ENCODE results near the gene ETNK1. TPM values are rescaled to one million over a fixed set of nuclear protein-coding genes. Genes with fewer than 3 reads are reported as not detected.

Gene ETNK1
- polyA plus RNA-seq, 1 experiment, result 22.8 TPM

GRCh38 chr12:22624548-22624869 lies 462 bp upstream of the ETNK1 start:
- DNase-seq (ENCODE audit: low read depth, low spot score), result no peak
- Histone ChIP-seq H3K27me3 (ENCODE audit: control insufficient read depth, insufficient read depth, low read length) (no peaks in the 10 kb centered on the region), H3K4me3 (ENCODE audit: low read depth, low read length) (peak overlapping the region; percentile 92), H3K27ac (ENCODE audit: low read depth, low read length) (peak overlapping the region; percentile 90), H3K9me3 (ENCODE audit: control insufficient read depth, insufficient read depth, low read length) (no peaks in the 10 kb centered on the region)
- no peak for TF ChIP-seq CTCF (IDR thresholded peaks at IDR 0.05; ENCODE audit: low read depth, low read length)
- CTCF ChIA-PET, result interaction anchor here (0.6 to 1.7 kb wide), 5 partner anchors 8 to 284 kb away, joined by 3 to 5 read pairs (median 4); partner anchors contain the start of gene C2CD5
- POLR2A ChIA-PET, result interaction anchor here (1.0 to 1.7 kb wide), 2 partner anchors 80 to 541 kb away, joined by 11 to 23 read pairs; partner anchors contain the start of gene C2CD5

GRCh38 chr12:22625762-22626294 lies 857 bp downstream of the ETNK1 start:
- no peak for TF ChIP-seq CTCF (IDR thresholded peaks at IDR 0.05; ENCODE audit: low read depth, low read length)
- POLR2A ChIA-PET, result interaction anchor here (0.7 kb wide), 1 partner anchor 1188 kb away, joined by 3 read pairs; no protein-coding TSS in a partner anchor

GRCh38 chr12:22626406-22626805 lies 1.4 kb downstream of the ETNK1 start:
- Histone ChIP-seq H3K4me3 (ENCODE audit: low read depth, low read length) (peak overlapping the region; percentile 92), H3K27me3 (ENCODE audit: control insufficient read depth, insufficient read depth, low read length) (no peaks in the 10 kb centered on the region), H3K27ac (ENCODE audit: low read depth, low read length) (no peak overlapping the region), H3K9me3 (ENCODE audit: control insufficient read depth, insufficient read depth, low read length) (no peaks in the 10 kb centered on the region)
- no peak for TF ChIP-seq CTCF (IDR thresholded peaks at IDR 0.05; ENCODE audit: low read depth, low read length)
- CTCF ChIA-PET, result no interaction called here
- POLR2A ChIA-PET, result no interaction called here
- no peak for DNase-seq (ENCODE audit: low read depth, low spot score)

More at GRCh38 chr12:22625762-22626294, 857 bp downstream of the ETNK1 start:
- CTCF ChIA-PET, result no interaction called here
- Histone ChIP-seq H3K9me3 (ENCODE audit: control insufficient read depth, insufficient read depth, low read length) (no peaks in the 10 kb centered on the region), H3K4me3 (ENCODE audit: low read depth, low read length) (peak overlapping the region; percentile 92), H3K27me3 (ENCODE audit: control insufficient read depth, insufficient read depth, low read length) (no peaks in the 10 kb centered on the region), H3K27ac (ENCODE audit: low read depth, low read length) (peak overlapping the region; percentile 90)
- no peak for DNase-seq (ENCODE audit: low read depth, low spot score)

GRCh38 chr12:22627371-22627770 lies 2.4 kb downstream of the ETNK1 start:
- ChIA-PET POLR2A (interaction anchor here (0.6 to 1.6 kb wide), 2 partner anchors 9 to 83 kb away, joined by 3 to 5 read pairs; partner anchors contain the start of gene C2CD5), CTCF (interaction anchor here (0.6 to 2.5 kb wide), 2 partner anchors 57 to 168 kb away, joined by 3 to 8 read pairs; no protein-coding TSS in a partner anchor)
- TF ChIP-seq CTCF (IDR thresholded peaks at IDR 0.05; ENCODE audit: low read depth, low read length), result no peak
- DNase-seq (ENCODE audit: low read depth, low spot score), result no peak
- no peaks in the 10 kb centered on the region for H3K9me3 ChIP-seq (ENCODE audit: control insufficient read depth, insufficient read depth, low read length)
- H3K27me3 ChIP-seq (ENCODE audit: control insufficient read depth, insufficient read depth, low read length), result no peaks in the 10 kb centered on the region
- no peak overlapping the region for H3K27ac ChIP-seq (ENCODE audit: low read depth, low read length)
- H3K4me3 ChIP-seq (ENCODE audit: low read depth, low read length), result peak overlapping the region; percentile 92

- H3K9me3 ChIP-seq (ENCODE audit: control insufficient read depth, insufficient read depth, low read length), result no peaks in the 10 kb centered on the region
- peak overlapping the region; percentile 92; the same call in 1 of the 2 replicates for H3K4me3 ChIP-seq (ENCODE audit: low read depth, low read length)
- TF ChIP-seq CTCF (IDR thresholded peaks at IDR 0.05; ENCODE audit: low read depth, low read length), result no peak
- H3K27ac ChIP-seq (ENCODE audit: low read depth, low read length), result no peak overlapping the region
- no peak for DNase-seq (ENCODE audit: low read depth, low spot score)
- CTCF ChIA-PET, result interaction anchor here (0.6 to 2.5 kb wide), 6 partner anchors 9 to 168 kb away, joined by 3 to 8 read pairs (median 4); no protein-coding TSS in a partner anchor
- POLR2A ChIA-PET, result interaction anchor here (0.5 to 1.6 kb wide), 3 partner anchors 8 to 84 kb away, joined by 3 to 5 read pairs (median 4); partner anchors contain the start of gene C2CD5
- H3K27me3 ChIP-seq (ENCODE audit: control insufficient read depth, insufficient read depth, low read length), result no peaks in the 10 kb centered on the region
These were observed 3.3 kb downstream of the ETNK1 start for GRCh38 chr12:22628228-22628627.

Measured in AG04450 (cell line).